Trophoblast cell (in vitro differentiated cells and primary cell): ENCODE results near the gene MAML3.
"Not testable (repeated sequence)": the region's sequence is repeated elsewhere in the genome, so short reads cannot be mapped to it uniquely, and the experiment has no call there.

ENCODE experiments used
- DNase-seq, 2 donors: peaks; one replicate each; pipeline ENCODE4 v3.0.0-alpha.2; 2016
- H2AFZ ChIP-seq: 2 replicates; pipeline ENCODE4 v1.6.1; 2013; ENCODE audit warnings: low read length, moderate library complexity, mild to moderate bottlenecking; ENCODE audit not compliant: insufficient read depth, poor library complexity
- H2AK5ac ChIP-seq: 2 replicates; pipeline ENCODE4 v1.6.1; 2013; ENCODE audit warnings: mild to moderate bottlenecking, low read length
- H2BK120ac ChIP-seq: 2 replicates; pipeline ENCODE4 v1.6.1; 2013; ENCODE audit warnings: low read length, mild to moderate bottlenecking, moderate library complexity; ENCODE audit not compliant: insufficient read depth, poor library complexity
- H2BK12ac ChIP-seq: 2 replicates; pipeline ENCODE4 v1.6.1; 2013; ENCODE audit warnings: mild to moderate bottlenecking, low read length, moderate library complexity
- H2BK5ac ChIP-seq: 2 replicates; pipeline ENCODE4 v1.6.1; 2013; ENCODE audit warnings: low read length, low read depth, moderate library complexity, mild to moderate bottlenecking; ENCODE audit not compliant: poor library complexity
- H3K14ac ChIP-seq: 2 replicates; pipeline ENCODE4 v1.6.1; 2013; ENCODE audit warnings: mild to moderate bottlenecking, low read length
- H3K18ac ChIP-seq: 2 replicates; pipeline ENCODE4 v1.6.1; 2013; ENCODE audit warnings: mild to moderate bottlenecking, low read length
- H3K23ac ChIP-seq: 2 replicates; pipeline ENCODE4 v1.6.1; 2013; ENCODE audit warnings: low read length
- H3K27ac ChIP-seq: 2 replicates; pipeline ENCODE4 v1.5.1; 2013; ENCODE audit warnings: low read depth, mild to moderate bottlenecking, inconsistent platforms, low read length, moderate library complexity
- H3K27me3 ChIP-seq: 2 replicates; pipeline ENCODE4 v1.6.1; 2013; ENCODE audit warnings: inconsistent platforms, mild to moderate bottlenecking, low read length, moderate library complexity; ENCODE audit not compliant: insufficient read depth
- H3K36me3 ChIP-seq, 2 experiments: 1 replicate in 1 of 2; 2 replicates in 1 of 2; pipeline ENCODE4 v1.6.1; 2013; ENCODE audit warnings: low read length in 2 of 2, mild to moderate bottlenecking in 2 of 2, moderate library complexity in 1 of 2; ENCODE audit not compliant: insufficient read depth in 2 of 2, control insufficient read depth in 1 of 2
- H3K4ac ChIP-seq: 2 replicates; pipeline ENCODE4 v1.6.1; 2013; ENCODE audit warnings: low read depth, mild to moderate bottlenecking, low read length, moderate library complexity
- H3K4me1 ChIP-seq, 2 experiments: 1 replicate in 1 of 2; 2 replicates in 1 of 2; pipeline ENCODE4 v1.6.1; 2013; ENCODE audit warnings: low read length in 2 of 2, mild to moderate bottlenecking in 2 of 2, moderate library complexity in 1 of 2; ENCODE audit not compliant: insufficient read depth in 2 of 2, control insufficient read depth in 1 of 2
- H3K4me2 ChIP-seq: 2 replicates; pipeline ENCODE4 v1.6.1; 2013; ENCODE audit warnings: inconsistent platforms, mild to moderate bottlenecking, low read length, moderate library complexity
- H3K4me3 ChIP-seq: 2 replicates; pipeline ENCODE4 v1.5.1; 2013; ENCODE audit warnings: mild to moderate bottlenecking, low read depth, low read length, inconsistent platforms
- H3K79me1 ChIP-seq: one replicate; pipeline ENCODE4 v1.6.1; 2013; ENCODE audit warnings: low read length
- H3K79me2 ChIP-seq: 2 replicates; pipeline ENCODE4 v1.6.1; 2013; ENCODE audit warnings: low read length, mild to moderate bottlenecking; ENCODE audit not compliant: control insufficient read depth, insufficient read depth, poor library complexity
- H3K9ac ChIP-seq: 2 replicates; pipeline ENCODE4 v1.6.1; 2013; ENCODE audit warnings: mild to moderate bottlenecking, low read length
- H3K9me3 ChIP-seq: 2 replicates; pipeline ENCODE4 v1.6.1; 2013; ENCODE audit warnings: low read depth, mild to moderate bottlenecking, control low read depth, inconsistent platforms, low read length; ENCODE audit not compliant: insufficient read depth
- H4K12ac ChIP-seq: 2 replicates; pipeline ENCODE4 v1.6.1; 2013; ENCODE audit warnings: low read depth, mild to moderate bottlenecking, low read length, moderate library complexity
- H4K8ac ChIP-seq: 2 replicates; pipeline ENCODE4 v1.6.1; 2013; ENCODE audit warnings: low read depth, mild to moderate bottlenecking, low read length, moderate library complexity
- H4K91ac ChIP-seq: one replicate; pipeline ENCODE4 v1.6.1; 2013; ENCODE audit warnings: low read depth, mild to moderate bottlenecking, low read length, moderate library complexity
- WGBS: extraction: QIAGEN DNeasy Blood & Tissue Kit; methylation state at CpG from one replicate; pipeline ENCODE4 v1.1.7; 2013; ENCODE audit warnings: missing lambda C conversion rate; ENCODE audit not compliant: insufficient read length, insufficient coverage; ENCODE audit errors: extremely low coverage; 5-methylcytosine and 5-hydroxymethylcytosine counted together

MAML3 gene

DNA sequence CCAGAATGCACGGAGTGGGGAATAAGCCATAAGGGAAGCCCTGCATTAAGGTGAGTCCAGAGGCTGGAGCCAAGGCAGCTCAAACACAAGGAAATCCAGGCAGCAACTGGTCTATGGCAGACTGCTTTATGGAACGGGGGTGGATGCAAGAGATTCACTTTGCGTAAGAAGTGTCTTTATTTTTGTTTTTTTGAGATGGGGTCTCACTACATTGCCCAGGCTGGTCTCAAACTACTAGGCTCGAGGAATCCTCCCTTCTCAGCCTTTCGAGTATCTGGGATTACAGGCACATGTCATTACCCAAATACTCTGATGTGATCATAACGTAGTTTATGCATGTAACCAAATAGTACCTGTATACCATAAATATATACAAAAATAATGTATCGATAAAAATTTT is 199.5 kb downstream of the MAML3 start:
- no peaks in the 10 kb centered on the region for H3K36me3 ChIP-seq
- H2BK12ac ChIP-seq = no peak overlapping the region

GRCh38 chr4:139951021-139951420 is 203.0 kb downstream of the MAML3 start:
- H3K27me3 ChIP-seq = no peaks in the 10 kb centered on the region
- H2BK120ac ChIP-seq = no peak overlapping the region
- no peak overlapping the region for H2AFZ ChIP-seq
- H2BK5ac ChIP-seq = no peak overlapping the region
- WGBS = no CpG with 5 or more reads among the region's 2 CpGs
- H3K27ac ChIP-seq = no peak overlapping the region
- peaks cover 9% of the 10 kb centered on the region in 2 experiments for H3K4me1 ChIP-seq
- H3K36me3 ChIP-seq = no peaks in the 10 kb centered on the region
- no peak overlapping the region for H4K91ac ChIP-seq
- no peak overlapping the region for H3K9ac ChIP-seq
- H3K4me2 ChIP-seq = no peak overlapping the region
- no peak overlapping the region for H3K4ac ChIP-seq
- DNase-seq = no peak
- H3K18ac ChIP-seq = no peak overlapping the region
- H3K14ac ChIP-seq = no peak overlapping the region
- H4K12ac ChIP-seq = no peak overlapping the region
- H2BK12ac ChIP-seq = no peak overlapping the region
- peaks cover 2% of the 10 kb centered on the region for H3K9me3 ChIP-seq
- H3K79me2 ChIP-seq = no peaks in the 10 kb centered on the region
- no peak overlapping the region for H2AK5ac ChIP-seq
- no peak overlapping the region for H3K23ac ChIP-seq
- no peaks in the 10 kb centered on the region for H3K79me1 ChIP-seq
- H3K4me3 ChIP-seq = no peak overlapping the region
- H4K8ac ChIP-seq = no peak overlapping the region

More for the DNA sequence above, 199.5 kb downstream of the MAML3 start:
- H3K14ac ChIP-seq = no peak overlapping the region
- no peak overlapping the region for H2AFZ ChIP-seq
- H4K8ac ChIP-seq = no peak overlapping the region
- H3K79me1 ChIP-seq = no peaks in the 10 kb centered on the region
- no peak overlapping the region for H2BK5ac ChIP-seq
- H3K4me3 ChIP-seq = no peak overlapping the region
- DNase-seq = no peak
- no peak overlapping the region for H3K4me2 ChIP-seq
- H3K79me2 ChIP-seq = no peaks in the 10 kb centered on the region
- no peak overlapping the region for H3K27ac ChIP-seq
- no peaks in the 10 kb centered on the region for H3K27me3 ChIP-seq
- H4K12ac ChIP-seq = no peak overlapping the region
- no peak overlapping the region for H2AK5ac ChIP-seq
- H3K9ac ChIP-seq = no peak overlapping the region
- H3K23ac ChIP-seq = no peak overlapping the region
- H3K4ac ChIP-seq = no peak overlapping the region
- H4K91ac ChIP-seq = no peak overlapping the region
- WGBS = no CpG with 5 or more reads among the region's 7 CpGs
- no peak overlapping the region for H2BK120ac ChIP-seq
- H3K18ac ChIP-seq = no peak overlapping the region
- peaks cover 2% of the 10 kb centered on the region for H3K9me3 ChIP-seq
- H3K4me1 ChIP-seq = peaks cover 9% of the 10 kb centered on the region in 2 experiments

DNA sequence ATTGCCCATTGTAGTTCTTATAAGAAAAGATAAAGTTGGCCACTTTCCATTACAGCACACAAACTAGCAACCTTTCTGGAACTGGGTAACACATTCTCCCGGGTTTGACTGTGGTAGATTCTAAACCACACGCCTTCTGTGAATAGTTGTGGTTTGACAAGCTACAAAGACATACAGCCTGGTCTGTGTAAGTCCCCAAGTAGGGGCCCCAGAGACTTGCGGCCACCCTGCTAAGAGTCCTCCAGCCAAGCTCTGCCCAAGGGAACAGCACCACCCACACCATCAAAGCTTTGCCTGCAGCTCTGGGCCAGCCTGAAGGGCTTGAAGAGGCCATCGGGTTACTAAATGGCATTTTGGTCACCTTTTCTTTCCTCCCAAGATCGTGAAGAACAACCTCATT is 203.4 kb downstream of the MAML3 start:
- H2AK5ac ChIP-seq = no peak overlapping the region
- H3K9me3 ChIP-seq = peaks cover 2% of the 10 kb centered on the region
- H3K79me1 ChIP-seq = no peaks in the 10 kb centered on the region
- no peaks in the 10 kb centered on the region for H3K27me3 ChIP-seq
- H3K14ac ChIP-seq = no peak overlapping the region
- H3K4me2 ChIP-seq = no peak overlapping the region
- H2BK120ac ChIP-seq = no peak overlapping the region
- no peak overlapping the region for H3K23ac ChIP-seq
- H2AFZ ChIP-seq = no peak overlapping the region
- H3K18ac ChIP-seq = no peak overlapping the region
- no peaks in the 10 kb centered on the region for H3K79me2 ChIP-seq
- WGBS = no CpG with 5 or more reads among the region's 5 CpGs
- no peak overlapping the region for H4K91ac ChIP-seq
- no peak overlapping the region for H3K27ac ChIP-seq
- H2BK12ac ChIP-seq = no peak overlapping the region
- H4K8ac ChIP-seq = no peak overlapping the region
- DNase-seq = no peak
- no peak overlapping the region for H3K4ac ChIP-seq
- no peak overlapping the region for H2BK5ac ChIP-seq
- peaks cover 9% of the 10 kb centered on the region in 2 experiments for H3K4me1 ChIP-seq
- H3K4me3 ChIP-seq = no peak overlapping the region
- H3K36me3 ChIP-seq = no peaks in the 10 kb centered on the region
- no peak overlapping the region for H3K9ac ChIP-seq
- H4K12ac ChIP-seq = no peak overlapping the region

- not testable (repeated sequence) for H4K91ac ChIP-seq, H2BK5ac ChIP-seq, H2BK120ac ChIP-seq, H3K9me3 ChIP-seq, H2AFZ ChIP-seq, DNase-seq, H4K8ac ChIP-seq, H3K36me3 ChIP-seq, H3K27me3 ChIP-seq, H3K4ac ChIP-seq, H3K4me1 ChIP-seq, H3K79me1 ChIP-seq, H4K12ac ChIP-seq, H2BK12ac ChIP-seq, H3K23ac ChIP-seq, H3K9ac ChIP-seq, H3K18ac ChIP-seq, H3K14ac ChIP-seq, H3K27ac ChIP-seq, H3K79me2 ChIP-seq, H3K4me2 ChIP-seq, H3K4me3 ChIP-seq, H2AK5ac ChIP-seq
- no CpG with 5 or more reads among the region's 2 CpGs for WGBS
These were observed 209.1 kb downstream of the MAML3 start for GRCh38 chr4:139944916-139945315.
